ENCODE results near the gene BDH1. TPM values are rescaled to one million over a fixed set of nuclear protein-coding genes. Genes with fewer than 3 reads are reported as not detected.
A peak's percentile ranks its signal among the peaks of the same experiment; 100 is the strongest.

The BDH1 gene
- total and polyA plus RNA-seq, 8 donors: 15.5 to 22.0 (median 19.3) TPM

GRCh38 chr3:197516517-197516889, 39.3 kb downstream of the BDH1 start:
- DNase-seq (no peak), ATAC-seq (no peak)
- H3K36me3 ChIP-seq: peaks cover 0 to 22% of the 10 kb centered on the region in 2 donors
- H3K27ac ChIP-seq: no peak overlapping the region
- H3K4me3 ChIP-seq: no peak overlapping the region
- H3K9me3 ChIP-seq: no peaks in the 10 kb centered on the region
- TF ChIP-seq CTCF (IDR thresholded peaks at IDR 0.05): no peak
- intact Hi-C loops (cut with DNase I): no loop called here
- no peaks in the 10 kb centered on the region for H3K27me3 ChIP-seq
- H3K4me1 ChIP-seq: peaks cover 0 to 5% of the 10 kb centered on the region in 2 donors

- no peak for TF ChIP-seq CTCF (IDR thresholded peaks at IDR 0.05)
- Histone ChIP-seq H3K9me3 (no peaks in the 10 kb centered on the region), H3K27ac (no peak overlapping the region), H3K36me3 (peaks cover 0 to 24% of the 10 kb centered on the region in 2 donors), H3K4me3 (no peak overlapping the region), H3K4me1 (peaks cover 2 to 5% of the 10 kb centered on the region in 2 donors), H3K27me3 (no peaks in the 10 kb centered on the region)
- DNase-seq (peak in 1 of 4 donors; percentile 20), ATAC-seq (no peak)
- intact Hi-C loops (cut with DNase I): loop anchor here in 1 of 2 donors (5.0 kb wide), 1 partner anchor 258 kb away; no protein-coding TSS in a partner anchor
Measured at GRCh38 chr3:197514786-197515355, 40.9 kb downstream of the BDH1 start.

- no peaks in the 10 kb centered on the region for H3K9me3 ChIP-seq
- H3K27me3 ChIP-seq: no peaks in the 10 kb centered on the region
- peaks cover 0 to 24% of the 10 kb centered on the region in 2 donors for H3K36me3 ChIP-seq
- intact Hi-C loops (cut with DNase I): loop anchor here in 1 of 2 donors (5.0 kb wide), 1 partner anchor 257 kb away; no protein-coding TSS in a partner anchor
- no peak for ATAC-seq
- TF ChIP-seq CTCF (IDR thresholded peaks at IDR 0.05): no peak
- H3K27ac ChIP-seq: no peak overlapping the region
- H3K4me3 ChIP-seq: no peak overlapping the region
- peaks cover 2 to 11% of the 10 kb centered on the region in 2 donors for H3K4me1 ChIP-seq
- peak in 1 of 4 donors; percentile 13 for DNase-seq
Measured at GRCh38 chr3:197513953-197514785, 41.6 kb downstream of the BDH1 start.

- DNase-seq (peak in 1 of 4 donors; percentile 59), ATAC-seq (no peak)
- no peaks in the 10 kb centered on the region for H3K27me3 ChIP-seq
- H3K4me1 ChIP-seq: peaks cover 2 to 11% of the 10 kb centered on the region in 2 donors
- intact Hi-C loops (cut with DNase I): loop anchor here in 1 of 2 donors (5.0 kb wide), 1 partner anchor 256 kb away; no protein-coding TSS in a partner anchor
- TF ChIP-seq CTCF (IDR thresholded peaks at IDR 0.05): no peak
- H3K4me3 ChIP-seq: no peak overlapping the region
- H3K9me3 ChIP-seq: no peaks in the 10 kb centered on the region
- H3K36me3 ChIP-seq: peaks cover 0 to 24% of the 10 kb centered on the region in 2 donors
- H3K27ac ChIP-seq: no peak overlapping the region
Measured at GRCh38 chr3:197512691-197513571, 42.8 kb downstream of the BDH1 start.
